MCF 10A (cell line): ENCODE measurements around the gene ROBO2. TPM values are rescaled to one million over a fixed set of nuclear protein-coding genes. Genes with fewer than 3 reads are reported as not detected.

Source experiments
- BruUV-seq: library from RNA; stranded (reverse); fragments of 400-500 nt; replicated peaks from 2 replicates; lab custom pipeline; 2021; lab: Mats Ljungman, UMichigan
- CTCF ChIA-PET: fragments of 300-600 bp; sonication (Branson Sonifier 250); formaldehyde crosslinking; extraction: SDS; loops from one replicate; lab custom pipeline; 2021; ENCODE audit warnings: antibody characterized with exemption, inconsistent platforms; lab: Yijun Ruan, JAX
- POLR2A ChIA-PET: fragments of 300-600, 350-650 bp; sonication (Branson Sonifier 250); formaldehyde crosslinking; extraction: SDS; loops from one replicate; lab custom pipeline; 2020; ENCODE audit warnings: antibody characterized with exemption, inconsistent platforms; lab: Yijun Ruan, JAX
- DNase-seq: peaks from one replicate; pipeline ENCODE4 v3.0.0-alpha.2; 2018; ENCODE audit not compliant: unreplicated experiment
- H3K27ac Mint-ChIP-seq: one replicate; pipeline ENCODE4 v1.8.0; 2022; ENCODE audit warnings: mild to moderate bottlenecking, low read depth, mixed read lengths; ENCODE audit not compliant: unreplicated experiment
- H3K27me3 Mint-ChIP-seq: one replicate; pipeline ENCODE4 v1.8.0; 2022; ENCODE audit warnings: mixed read lengths; ENCODE audit not compliant: insufficient read depth, unreplicated experiment
- H3K36me3 Mint-ChIP-seq: one replicate; pipeline ENCODE4 v1.8.0; 2022; ENCODE audit warnings: mild to moderate bottlenecking, moderate library complexity, mixed read lengths; ENCODE audit not compliant: insufficient read depth, unreplicated experiment
- H3K4me1 Mint-ChIP-seq: one replicate; pipeline ENCODE4 v1.8.0; 2022; ENCODE audit warnings: mixed read lengths; ENCODE audit not compliant: insufficient read depth, unreplicated experiment
- H3K4me3 Mint-ChIP-seq: one replicate; pipeline ENCODE4 v1.8.0; 2022; ENCODE audit warnings: mild to moderate bottlenecking, moderate library complexity, mixed read lengths; ENCODE audit not compliant: unreplicated experiment
- H3K9me3 Mint-ChIP-seq: one replicate; pipeline ENCODE4 v1.8.0; 2022; ENCODE audit warnings: mixed read lengths; ENCODE audit not compliant: unreplicated experiment
- intact Hi-C: fragments of 100-400 bp; cut with micrococcal nuclease; formaldehyde crosslinking; loops from 2 replicates; pipeline ENCODE4 v1.14.1; 2022
- total RNA-seq: library from RNA; stranded (reverse); gene quantifications from 2 replicates; pipeline ENCODE4 v1.2.3, GENCODE V29; 2022
- TF ChIP-seq, protein P1 (sequence below): fragments of 200-600 bp; IDR thresholded peaks from one replicate; pipeline ENCODE4 v1.8.0; 2022; ENCODE audit warnings: antibody characterized with exemption, mild to moderate bottlenecking; ENCODE audit not compliant: unreplicated experiment

The ROBO2 gene
- total RNA-seq, 1 experiment from 2014 or later: not detected

DNA sequence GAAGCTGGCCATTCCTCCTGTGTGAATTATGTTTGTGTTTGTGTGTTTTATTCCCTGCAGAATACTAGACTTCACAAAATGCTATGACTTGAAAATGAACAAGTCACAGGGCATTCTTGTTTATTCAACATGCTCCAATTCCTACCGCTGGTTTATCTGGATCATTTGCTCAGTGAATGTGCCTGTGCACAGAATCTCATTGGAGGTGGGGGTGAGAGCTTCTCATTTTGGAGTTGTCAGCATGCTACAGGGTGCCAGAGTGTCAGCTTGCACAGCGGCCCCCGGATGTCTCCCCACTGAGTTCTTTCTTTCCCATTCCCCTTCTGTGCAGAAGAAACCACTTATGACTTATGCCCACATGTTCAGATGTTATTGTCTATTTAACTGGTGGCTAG lies 428.7 kb downstream of the ROBO2 start:
- ChIA-PET POLR2A (interaction anchor here (0.6 kb wide), 1 partner anchor 15 kb away, joined by 3 read pairs; no protein-coding TSS in a partner anchor), CTCF (interaction anchor here (0.6 to 1.3 kb wide), 3 partner anchors 11 to 114 kb away, joined by 3 to 5 read pairs (median 4); no protein-coding TSS in a partner anchor)
- Mint-ChIP-seq H3K36me3 (no peaks in the 10 kb centered on the region), H3K27ac (no peak overlapping the region), H3K4me1 (no peaks in the 10 kb centered on the region), H3K9me3 (no peaks in the 10 kb centered on the region), H3K4me3 (no peak overlapping the region), H3K27me3 (no peaks in the 10 kb centered on the region)
- BruUV-seq: no TSS peak
- DNase-seq: no peak
- intact Hi-C loops: no loop called here
- TF ChIP-seq, protein P1, sequence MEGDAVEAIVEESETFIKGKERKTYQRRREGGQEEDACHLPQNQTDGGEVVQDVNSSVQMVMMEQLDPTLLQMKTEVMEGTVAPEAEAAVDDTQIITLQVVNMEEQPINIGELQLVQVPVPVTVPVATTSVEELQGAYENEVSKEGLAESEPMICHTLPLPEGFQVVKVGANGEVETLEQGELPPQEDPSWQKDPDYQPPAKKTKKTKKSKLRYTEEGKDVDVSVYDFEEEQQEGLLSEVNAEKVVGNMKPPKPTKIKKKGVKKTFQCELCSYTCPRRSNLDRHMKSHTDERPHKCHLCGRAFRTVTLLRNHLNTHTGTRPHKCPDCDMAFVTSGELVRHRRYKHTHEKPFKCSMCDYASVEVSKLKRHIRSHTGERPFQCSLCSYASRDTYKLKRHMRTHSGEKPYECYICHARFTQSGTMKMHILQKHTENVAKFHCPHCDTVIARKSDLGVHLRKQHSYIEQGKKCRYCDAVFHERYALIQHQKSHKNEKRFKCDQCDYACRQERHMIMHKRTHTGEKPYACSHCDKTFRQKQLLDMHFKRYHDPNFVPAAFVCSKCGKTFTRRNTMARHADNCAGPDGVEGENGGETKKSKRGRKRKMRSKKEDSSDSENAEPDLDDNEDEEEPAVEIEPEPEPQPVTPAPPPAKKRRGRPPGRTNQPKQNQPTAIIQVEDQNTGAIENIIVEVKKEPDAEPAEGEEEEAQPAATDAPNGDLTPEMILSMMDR: no peak

GRCh38 chr3:77475507-77475906 lies 435.6 kb downstream of the ROBO2 start:
- H3K4me1 Mint-ChIP-seq: peaks cover 11% of the 10 kb centered on the region
- no TSS peak for BruUV-seq
- H3K27ac Mint-ChIP-seq: no peak overlapping the region
- H3K27me3 Mint-ChIP-seq: no peaks in the 10 kb centered on the region
- intact Hi-C loops: no loop called here
- TF ChIP-seq, protein P1: no peak
- no peak overlapping the region for H3K4me3 Mint-ChIP-seq
- no peaks in the 10 kb centered on the region for H3K9me3 Mint-ChIP-seq
- ChIA-PET CTCF (interaction anchor here (0.6 to 0.7 kb wide), 4 partner anchors 15 to 732 kb away, joined by 3 to 4 read pairs (median 3); no protein-coding TSS in a partner anchor), POLR2A (no interaction called here)
- peak; percentile 1 for DNase-seq
- no peaks in the 10 kb centered on the region for H3K36me3 Mint-ChIP-seq

DNA sequence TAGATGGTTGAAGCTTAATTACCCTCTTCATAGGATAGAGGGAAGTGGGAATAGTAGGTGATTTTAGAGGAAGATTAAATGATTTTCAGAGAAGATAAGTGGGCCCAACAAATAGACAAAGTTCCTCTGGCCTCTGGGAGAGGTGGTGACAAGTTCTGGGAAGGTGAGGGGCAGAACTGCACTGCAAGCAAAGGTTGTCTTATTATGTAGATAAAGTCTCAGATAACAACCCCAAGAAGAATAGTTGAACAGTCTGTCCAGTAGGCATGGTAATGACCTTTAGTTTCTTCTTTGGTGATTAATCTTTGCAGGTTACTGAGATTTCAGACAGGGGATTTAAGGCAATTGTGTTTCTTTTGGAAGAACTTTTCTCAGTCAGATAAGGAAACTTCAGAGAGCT lies 439.1 kb downstream of the ROBO2 start:
- no peak for DNase-seq
- Mint-ChIP-seq H3K27me3 (no peaks in the 10 kb centered on the region), H3K4me1 (peaks cover 11% of the 10 kb centered on the region), H3K36me3 (no peaks in the 10 kb centered on the region), H3K27ac (no peak overlapping the region), H3K4me3 (no peak overlapping the region), H3K9me3 (no peaks in the 10 kb centered on the region)
- TF ChIP-seq, protein P1: no peak
- BruUV-seq: no TSS peak
- ChIA-PET CTCF (interaction anchor here (1.1 kb wide), 1 partner anchor 10 kb away, joined by 4 read pairs; no protein-coding TSS in a partner anchor), POLR2A (no interaction called here)
- intact Hi-C loops: no loop called here

DNA sequence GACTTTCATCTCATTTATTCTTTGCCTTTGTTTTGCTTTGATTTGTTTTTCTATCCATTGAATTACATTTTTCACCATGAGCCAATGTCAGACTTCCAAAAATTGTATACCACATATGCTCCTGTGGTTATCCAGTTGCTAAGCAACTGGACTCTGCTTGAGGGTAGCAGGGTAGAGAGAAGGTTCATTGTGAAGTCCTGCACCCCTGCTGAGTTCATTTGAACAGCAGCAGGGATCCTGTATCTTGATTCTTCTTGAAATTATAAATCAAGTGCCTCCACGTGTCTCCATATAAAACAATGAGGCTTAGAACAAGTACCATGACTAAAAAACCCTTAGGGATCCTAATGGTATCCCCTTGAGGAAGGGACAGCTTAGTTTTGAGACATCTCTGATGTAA lies 449.3 kb downstream of the ROBO2 start:
- POLR2A ChIA-PET: no interaction called here
- TF ChIP-seq, protein P1: no peak
- intact Hi-C loops: no loop called here

More for the DNA sequence above, 449.3 kb downstream of the ROBO2 start:
- CTCF ChIA-PET: no interaction called here
- no peak overlapping the region for H3K27ac Mint-ChIP-seq
- H3K36me3 Mint-ChIP-seq: no peaks in the 10 kb centered on the region
- H3K27me3 Mint-ChIP-seq: no peaks in the 10 kb centered on the region
- no peak overlapping the region for H3K4me3 Mint-ChIP-seq
- peaks cover 16% of the 10 kb centered on the region for H3K9me3 Mint-ChIP-seq
- no peak for DNase-seq
- BruUV-seq: no TSS peak
- no peaks in the 10 kb centered on the region for H3K4me1 Mint-ChIP-seq
